ENCODE results near the gene ZMYM4. TPM values are rescaled to one million over a fixed set of nuclear protein-coding genes. Genes with fewer than 3 reads are reported as not detected.

The ZMYM4 gene
- total RNA-seq, 1 experiment from 2014 or later: 66.0 TPM

DNA sequence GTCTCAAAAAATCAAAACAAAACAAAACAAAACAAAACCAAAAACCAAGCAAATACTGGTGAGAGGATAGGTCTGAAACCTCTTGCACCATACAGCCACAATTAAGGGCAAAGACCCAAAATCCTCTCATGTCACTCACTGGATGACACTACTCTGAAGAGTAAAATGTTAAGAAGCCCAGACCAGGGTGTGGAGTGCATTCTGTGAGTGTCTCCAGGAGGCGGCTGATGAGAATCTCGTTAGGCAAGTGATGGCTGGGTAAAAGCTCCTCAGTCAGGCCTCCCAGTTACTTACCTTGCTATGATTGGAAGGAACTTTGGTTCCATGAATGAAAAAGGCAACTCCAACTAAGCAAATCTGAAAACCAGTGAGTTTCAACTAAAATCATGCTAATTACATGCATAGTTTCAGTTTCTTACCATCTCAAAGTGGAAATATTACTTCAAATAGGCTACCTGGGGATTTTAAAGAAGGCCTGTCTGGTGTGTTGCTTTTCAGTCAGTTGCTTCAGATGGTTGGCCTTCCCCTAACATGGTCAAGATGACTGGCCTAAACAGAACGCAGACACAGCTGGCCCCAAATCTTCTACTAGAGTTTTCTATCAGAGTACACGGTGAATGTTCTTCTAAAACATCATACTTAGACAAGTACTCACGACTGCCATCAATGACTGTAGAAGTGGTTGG is 193.6 kb downstream of the ZMYM4 start:
- Histone ChIP-seq H2BK5ac (ENCODE audit: insufficient read length, low read length) (no peak overlapping the region), H3K23ac (ENCODE audit: insufficient read length, low read depth, low read length) (no peak overlapping the region), H2BK120ac (ENCODE audit: low read depth, low read length, poor library complexity, severe bottlenecking) (no peak overlapping the region), H3K14ac (ENCODE audit: insufficient read depth, low read length) (no peak overlapping the region), H2BK15ac (ENCODE audit: low read depth, low read length) (no peak overlapping the region), H4K20me1 (ENCODE audit: control insufficient read depth, insufficient read depth, insufficient read length) (no peaks in the 10 kb centered on the region), H3K79me1 (ENCODE audit: insufficient read depth, low read depth, low read length, poor library complexity, severe bottlenecking) (no peaks in the 10 kb centered on the region), H2BK12ac (ENCODE audit: insufficient read length, low read depth, low read length) (no peak overlapping the region), H3K56ac (ENCODE audit: insufficient read length, low read depth, low read length) (no peak overlapping the region), H3K79me2 (ENCODE audit: insufficient read depth, low read length) (no peaks in the 10 kb centered on the region), H3K18ac (ENCODE audit: insufficient read length, low read depth, low read length) (no peak overlapping the region), H3K23me2 (ENCODE audit: insufficient read length, low read depth, low read length, poor library complexity, severe bottlenecking) (no peaks in the 10 kb centered on the region), H3K9me3 (ENCODE audit: control insufficient read depth, low read depth, low read length) (peaks cover 12% of the 10 kb centered on the region), H2AK5ac (ENCODE audit: insufficient read length, low read length) (no peak overlapping the region), H3K27me3 (ENCODE audit: insufficient read depth, low read length) (no peaks in the 10 kb centered on the region), H4K91ac (ENCODE audit: insufficient read length, low read depth, low read length) (no peak overlapping the region), H2AFZ (ENCODE audit: low read length) (no peak overlapping the region), H3K4me2 (ENCODE audit: insufficient read depth, insufficient read length, low read length) (no peak overlapping the region), H3K4ac (ENCODE audit: low read depth, low read length) (no peak overlapping the region), H4K5ac (ENCODE audit: insufficient read length, low read depth, low read length) (no peak overlapping the region), H3K9ac (ENCODE audit: extremely low read depth, insufficient read length, low read length) (no peak overlapping the region), H4K8ac (replicated peaks; ENCODE audit: insufficient read length, low read depth, low read length) (no peak overlapping the region), H3K27ac (ENCODE audit: insufficient read length, low read depth, low read length) (no peak overlapping the region), H3K4me1 (ENCODE audit: insufficient read depth, low read length) (no peaks in the 10 kb centered on the region), H2BK20ac (ENCODE audit: low read depth, low read length, poor library complexity, severe bottlenecking) (no peak overlapping the region), H3T11ph (ENCODE audit: low read length) (no peak overlapping the region)
- DNase-seq: no peak
- Mint-ChIP-seq H3K27me3 (ENCODE audit: low read depth) (no peaks in the 10 kb centered on the region), H3K36me3 (ENCODE audit: insufficient read depth in 1 of 3, low read depth in 3 of 3) (peaks cover 47 to 69% (median 65%) of the 10 kb centered on the region in 3 experiments), H3K27ac (peak overlapping the region in 1 of 3 experiments; percentile 34; a peak in 2 of 7 replicates), H3K4me3 (no peak overlapping the region), H3K4me1 (no peaks in the 10 kb centered on the region), H3K9me3 (peaks cover 27 to 29% of the 10 kb centered on the region in 2 experiments)
- no CpG with 5 or more reads among the region's 5 CpGs for WGBS (ENCODE audit: extremely low coverage, insufficient read length, low lambda C conversion rate)
- TF ChIP-seq, protein P1, sequence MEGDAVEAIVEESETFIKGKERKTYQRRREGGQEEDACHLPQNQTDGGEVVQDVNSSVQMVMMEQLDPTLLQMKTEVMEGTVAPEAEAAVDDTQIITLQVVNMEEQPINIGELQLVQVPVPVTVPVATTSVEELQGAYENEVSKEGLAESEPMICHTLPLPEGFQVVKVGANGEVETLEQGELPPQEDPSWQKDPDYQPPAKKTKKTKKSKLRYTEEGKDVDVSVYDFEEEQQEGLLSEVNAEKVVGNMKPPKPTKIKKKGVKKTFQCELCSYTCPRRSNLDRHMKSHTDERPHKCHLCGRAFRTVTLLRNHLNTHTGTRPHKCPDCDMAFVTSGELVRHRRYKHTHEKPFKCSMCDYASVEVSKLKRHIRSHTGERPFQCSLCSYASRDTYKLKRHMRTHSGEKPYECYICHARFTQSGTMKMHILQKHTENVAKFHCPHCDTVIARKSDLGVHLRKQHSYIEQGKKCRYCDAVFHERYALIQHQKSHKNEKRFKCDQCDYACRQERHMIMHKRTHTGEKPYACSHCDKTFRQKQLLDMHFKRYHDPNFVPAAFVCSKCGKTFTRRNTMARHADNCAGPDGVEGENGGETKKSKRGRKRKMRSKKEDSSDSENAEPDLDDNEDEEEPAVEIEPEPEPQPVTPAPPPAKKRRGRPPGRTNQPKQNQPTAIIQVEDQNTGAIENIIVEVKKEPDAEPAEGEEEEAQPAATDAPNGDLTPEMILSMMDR (conservative IDR thresholded peaks at IDR 0.05): no peak

All from H9 (cell line).